Lower leg skin (tissue), 4 donors: ENCODE measurements around the gene HELQ. TPM values are rescaled to one million over a fixed set of nuclear protein-coding genes. Genes with fewer than 3 reads are reported as not detected.

Source experiments
- DNase-seq, 2 donors: peaks; one replicate each; pipeline ENCODE4 v3.0.0-alpha.2; 2019; ENCODE audit warnings: low spot score in 2 of 2
- H3K4me3 ChIP-seq: fragments of 200-600 bp; sonication (generic); 2 replicates; pipeline ENCODE4 v1.5.1; 2017; ENCODE audit warnings: mild to moderate bottlenecking, low read depth; ENCODE audit not compliant: poor library complexity, severe bottlenecking
- CTCF ChIP-seq, 3 donors: fragments of 450-650 bp; IDR thresholded peaks; one replicate each; pipeline ENCODE4 v1.5.1; 2016; ENCODE audit warnings: antibody characterized with exemption in 3 of 3, mild to moderate bottlenecking in 3 of 3, moderate library complexity in 2 of 3
- POLR2A ChIP-seq, 2 donors: fragments of 450-650 bp; IDR thresholded peaks; one replicate each; pipeline ENCODE4 v1.6.1; 2016 to 2017; ENCODE audit warnings: antibody characterized with exemption in 2 of 2, mild to moderate bottlenecking in 1 of 2, moderate library complexity in 1 of 2
- WGBS, 2 donors: methylation state at CpG; one replicate each; pipeline ENCODE4 v1.1.5; 2018; 5-methylcytosine and 5-hydroxymethylcytosine counted together
- intact Hi-C: fragments of 100-400 bp; cut with DNase I; formaldehyde crosslinking; loops from one replicate; pipeline ENCODE4 v1.15.0; 2023; ENCODE audit warnings: low total_unique reads
- total RNA-seq, 4 donors: library from RNA; depleted of rRNA; stranded (reverse); fragments of >200 nt; gene quantifications; one replicate each; pipeline ENCODE4 v1.1.0, GENCODE V29; 2016

HELQ gene
- total RNA-seq, 4 donors from 2014 or later, result 11.6 to 22.3 (median 13.6) TPM

- DNase-seq, result no peak
- no peak for TF ChIP-seq CTCF (IDR thresholded peaks at IDR 0.05)
- no peak for TF ChIP-seq POLR2A (IDR thresholded peaks at IDR 0.05)
- 85 to 93% methylated on average over 2 of the region's 2 CpGs for WGBS, 2 donors
- intact Hi-C loops, result no loop called here
- no peak overlapping the region for H3K4me3 ChIP-seq
These were observed 63.1 kb downstream of the HELQ start for GRCh38 chr4:83392562-83392961.

- intact Hi-C loops, result no loop called here
- no peak for DNase-seq
- no peak overlapping the region for H3K4me3 ChIP-seq
- no peak for TF ChIP-seq POLR2A (IDR thresholded peaks at IDR 0.05)
- TF ChIP-seq CTCF (IDR thresholded peaks at IDR 0.05), result no peak
- 56 to 59% methylated on average over 6 of the region's 6 CpGs for WGBS, 2 donors
These were observed 64.7 kb downstream of the HELQ start for GRCh38 chr4:83390944-83391343.

- WGBS, 2 donors, result 55 to 64% methylated on average over 8 of the region's 8 CpGs
- TF ChIP-seq CTCF (IDR thresholded peaks at IDR 0.05), result no peak
- TF ChIP-seq POLR2A (IDR thresholded peaks at IDR 0.05), result no peak
- intact Hi-C loops, result no loop called here
- DNase-seq, result no peak
- H3K4me3 ChIP-seq, result no peak overlapping the region
These were observed 65.7 kb downstream of the HELQ start for GRCh38 chr4:83389756-83390505.

- WGBS, 2 donors, result 52 to 58% methylated on average over 8 of the region's 8 CpGs
- intact Hi-C loops, result no loop called here
- no peak for DNase-seq
- no peak overlapping the region for H3K4me3 ChIP-seq
- TF ChIP-seq POLR2A (IDR thresholded peaks at IDR 0.05) (no peak), CTCF (IDR thresholded peaks at IDR 0.05) (no peak)
These were observed 66.4 kb downstream of the HELQ start for GRCh38 chr4:83389037-83389720.

GRCh38 chr4:83388313-83388676, 67.3 kb downstream of the HELQ start:
- WGBS, 2 donors, result 73 to 75% methylated on average over 4 of the region's 4 CpGs
- TF ChIP-seq POLR2A (IDR thresholded peaks at IDR 0.05), result no peak
- TF ChIP-seq CTCF (IDR thresholded peaks at IDR 0.05), result no peak
- no peak for DNase-seq
- no peak overlapping the region for H3K4me3 ChIP-seq
- intact Hi-C loops, result no loop called here
